Peyer's patch (tissue), 4 donors: ENCODE measurements around the gene CARMIL1.

Source experiments
- POLR2A ChIP-seq, 2 donors: fragments of 450-650 bp; IDR thresholded peaks; one replicate each; pipeline ENCODE4 v1.5.1; 2017; ENCODE audit warnings: antibody characterized with exemption in 2 of 2, mild to moderate bottlenecking in 2 of 2, moderate library complexity in 2 of 2
- TF ChIP-seq, protein P1 (sequence below), 6 experiments: fragments of 450-650 bp in 4 of 6; fragments of 200-600 bp in 2 of 6; sonication (generic) in 1 of 6; IDR thresholded peaks; one replicate each; pipeline ENCODE4 v1.5.1; 2017 to 2019; ENCODE audit warnings: antibody characterized with exemption in 6 of 6, mild to moderate bottlenecking in 3 of 6, moderate library complexity in 1 of 6

DNA sequence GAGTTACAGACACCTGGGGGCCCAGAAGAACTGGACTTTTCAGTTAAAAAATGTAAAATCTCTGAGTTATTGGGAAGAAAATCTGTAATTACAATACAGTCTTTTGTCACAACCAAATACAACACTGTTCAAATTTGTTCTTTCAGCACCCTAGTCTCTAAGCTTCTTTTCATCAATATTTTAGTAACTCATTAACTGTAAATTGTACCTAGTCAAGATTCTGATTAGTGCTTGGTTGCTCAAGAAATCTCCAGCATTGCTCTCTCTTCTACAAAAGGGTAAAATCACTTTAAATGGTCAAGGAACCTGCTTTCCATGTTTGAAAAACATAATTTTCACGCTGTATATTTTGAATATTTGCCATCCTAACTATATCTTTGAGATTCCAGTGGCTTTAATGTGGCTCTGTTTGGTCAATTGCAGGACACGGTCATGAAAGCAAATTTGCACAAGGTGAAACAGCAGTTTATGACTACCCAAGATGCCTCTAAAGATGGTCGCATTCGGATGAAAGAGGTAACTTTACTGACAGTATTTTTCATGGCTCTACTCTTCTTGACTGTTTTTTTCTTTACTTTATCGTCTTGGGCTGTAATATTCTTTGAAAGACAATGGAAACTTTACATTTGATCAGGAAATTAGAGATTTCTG lies 382.1 kb downstream of the CARMIL1 start:
- TF ChIP-seq, protein P1, sequence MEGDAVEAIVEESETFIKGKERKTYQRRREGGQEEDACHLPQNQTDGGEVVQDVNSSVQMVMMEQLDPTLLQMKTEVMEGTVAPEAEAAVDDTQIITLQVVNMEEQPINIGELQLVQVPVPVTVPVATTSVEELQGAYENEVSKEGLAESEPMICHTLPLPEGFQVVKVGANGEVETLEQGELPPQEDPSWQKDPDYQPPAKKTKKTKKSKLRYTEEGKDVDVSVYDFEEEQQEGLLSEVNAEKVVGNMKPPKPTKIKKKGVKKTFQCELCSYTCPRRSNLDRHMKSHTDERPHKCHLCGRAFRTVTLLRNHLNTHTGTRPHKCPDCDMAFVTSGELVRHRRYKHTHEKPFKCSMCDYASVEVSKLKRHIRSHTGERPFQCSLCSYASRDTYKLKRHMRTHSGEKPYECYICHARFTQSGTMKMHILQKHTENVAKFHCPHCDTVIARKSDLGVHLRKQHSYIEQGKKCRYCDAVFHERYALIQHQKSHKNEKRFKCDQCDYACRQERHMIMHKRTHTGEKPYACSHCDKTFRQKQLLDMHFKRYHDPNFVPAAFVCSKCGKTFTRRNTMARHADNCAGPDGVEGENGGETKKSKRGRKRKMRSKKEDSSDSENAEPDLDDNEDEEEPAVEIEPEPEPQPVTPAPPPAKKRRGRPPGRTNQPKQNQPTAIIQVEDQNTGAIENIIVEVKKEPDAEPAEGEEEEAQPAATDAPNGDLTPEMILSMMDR (IDR thresholded peaks at IDR 0.05), result no peak
- no peak for TF ChIP-seq POLR2A (IDR thresholded peaks at IDR 0.05)
